Right ventricle myocardium superior (tissue), 1 donor: ENCODE measurements around the gene SOAT2. TPM values are rescaled to one million over a fixed set of nuclear protein-coding genes. Genes with fewer than 3 reads are reported as not detected.
A peak's percentile ranks its signal among the peaks of the same experiment; 100 is the strongest.

Experiments used
- ATAC-seq: fragments of 200-7000 bp; cut with Tn5 transposase; one replicate; pipeline ENCODE4 v1.9.1; 2020; ENCODE audit warnings: mild to moderate bottlenecking; ENCODE audit not compliant: poor library complexity
- DNase-seq: peaks from one replicate; pipeline ENCODE4 v3.0.0-alpha.2; 2020
- intact Hi-C: fragments of 100-400 bp; cut with DNase I; formaldehyde crosslinking; loops from one replicate; pipeline ENCODE4 v1.11.2; 2022
- long read RNA-seq: library from polyadenylated mRNA; unstranded; transcript quantifications from one replicate; pipeline ENCODE4 v2.0.0, GENCODE V29; 2021
- total RNA-seq: library from RNA; stranded (reverse); fragmentation: NEBNext Ultra II Directional; extraction: Animal tissue kit (Norgen Biotek cat#: 25700); gene quantifications from one replicate; pipeline ENCODE4 v1.2.1, GENCODE V29; 2021
- donor health status: DM: no; HTN: yes; CAD: no; lungs with severe emphysema.

The SOAT2 gene, protein sequence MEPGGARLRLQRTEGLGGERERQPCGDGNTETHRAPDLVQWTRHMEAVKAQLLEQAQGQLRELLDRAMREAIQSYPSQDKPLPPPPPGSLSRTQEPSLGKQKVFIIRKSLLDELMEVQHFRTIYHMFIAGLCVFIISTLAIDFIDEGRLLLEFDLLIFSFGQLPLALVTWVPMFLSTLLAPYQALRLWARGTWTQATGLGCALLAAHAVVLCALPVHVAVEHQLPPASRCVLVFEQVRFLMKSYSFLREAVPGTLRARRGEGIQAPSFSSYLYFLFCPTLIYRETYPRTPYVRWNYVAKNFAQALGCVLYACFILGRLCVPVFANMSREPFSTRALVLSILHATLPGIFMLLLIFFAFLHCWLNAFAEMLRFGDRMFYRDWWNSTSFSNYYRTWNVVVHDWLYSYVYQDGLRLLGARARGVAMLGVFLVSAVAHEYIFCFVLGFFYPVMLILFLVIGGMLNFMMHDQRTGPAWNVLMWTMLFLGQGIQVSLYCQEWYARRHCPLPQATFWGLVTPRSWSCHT
- total RNA-seq, result not detected
- long read RNA-seq, result 0 reads

DNA sequence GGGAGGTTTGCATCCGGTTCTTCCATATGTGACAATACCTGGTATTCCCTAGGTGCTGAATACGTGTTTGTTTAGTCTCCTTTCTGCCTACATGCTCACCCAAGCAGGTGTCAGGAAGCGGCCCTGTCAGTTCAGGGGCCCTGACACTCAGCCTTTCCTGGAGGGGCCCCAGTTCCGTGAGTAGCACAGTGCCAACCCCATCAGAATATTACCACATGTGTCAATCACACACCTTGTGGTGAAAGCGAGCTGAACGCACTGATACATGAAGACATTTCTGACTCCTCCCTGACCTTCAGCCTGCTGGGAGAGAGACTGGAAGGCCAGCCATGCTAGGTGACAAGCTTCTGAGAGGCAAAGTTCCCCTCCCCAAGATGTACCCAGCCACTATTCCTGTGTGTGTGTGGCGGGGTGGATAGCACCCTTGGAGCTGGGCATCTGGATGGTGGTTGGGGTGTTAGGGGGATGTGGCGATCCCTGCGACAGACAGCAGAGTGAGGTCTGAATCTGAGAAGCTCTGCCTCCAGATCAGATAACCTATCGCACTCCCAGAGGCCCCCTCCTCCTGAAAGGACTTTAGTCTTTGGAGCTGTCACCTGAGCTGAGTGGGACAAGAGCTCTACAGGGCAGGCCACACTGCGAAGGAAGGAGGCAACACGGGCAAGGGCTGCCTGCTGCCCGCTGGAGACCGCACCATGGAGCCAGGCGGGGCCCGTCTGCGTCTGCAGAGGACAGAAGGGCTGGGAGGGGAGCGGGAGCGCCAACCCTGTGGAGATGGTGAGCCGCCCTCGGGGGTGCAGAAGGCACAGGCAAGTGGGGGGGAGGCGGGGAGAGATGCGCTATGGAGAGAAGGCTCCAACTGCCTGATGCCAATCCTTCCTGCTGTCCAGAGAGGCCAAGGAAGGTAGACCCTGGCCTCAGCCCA, at the start of gene SOAT2:
SOAT2 (plus strand) TSS at position 604 of the 925 bp plus-strand sequence; CDS start at position 696, 92 bp downstream.
- intact Hi-C loops, result no loop called here
- ATAC-seq, result no peak
- no peak for DNase-seq

DNA sequence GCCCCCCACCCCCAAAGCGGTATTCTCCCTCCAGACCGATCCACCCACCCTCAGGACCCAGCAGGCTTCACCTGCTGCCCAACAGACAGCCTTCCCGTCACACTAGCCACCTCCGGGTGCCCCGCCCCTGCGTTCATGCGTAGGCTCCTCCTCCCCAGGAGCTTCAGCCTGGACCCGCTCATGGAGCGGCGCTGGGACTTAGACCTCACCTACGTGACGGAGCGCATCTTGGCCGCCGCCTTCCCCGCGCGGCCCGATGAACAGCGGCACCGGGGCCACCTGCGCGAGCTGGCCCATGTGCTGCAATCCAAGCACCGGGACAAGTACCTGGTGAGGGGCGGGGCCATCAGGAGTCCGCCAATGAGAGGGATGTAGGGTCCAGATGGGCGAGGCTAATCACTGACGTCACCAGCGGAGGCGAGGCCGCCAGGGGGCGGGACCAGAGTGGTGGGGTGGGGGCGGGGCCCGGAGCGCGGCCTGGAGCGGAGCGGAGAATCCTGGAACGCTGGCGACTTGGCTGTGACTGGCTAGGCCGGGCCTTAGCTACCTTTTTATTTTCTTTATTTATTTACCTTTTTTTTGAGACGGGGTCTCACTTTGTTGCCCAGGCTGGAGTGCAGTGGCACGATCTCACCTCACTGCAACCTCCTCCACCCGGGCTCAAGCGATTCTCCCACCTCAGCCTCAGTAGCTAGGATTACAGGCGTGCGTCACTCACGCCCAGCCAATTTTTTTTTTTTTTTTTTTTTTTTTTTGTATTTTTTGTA, 49.0 kb upstream of the SOAT2 start:
- peak; percentile 65 for ATAC-seq
- peak; percentile 95 for DNase-seq
- intact Hi-C loops, result no loop called here

DNA sequence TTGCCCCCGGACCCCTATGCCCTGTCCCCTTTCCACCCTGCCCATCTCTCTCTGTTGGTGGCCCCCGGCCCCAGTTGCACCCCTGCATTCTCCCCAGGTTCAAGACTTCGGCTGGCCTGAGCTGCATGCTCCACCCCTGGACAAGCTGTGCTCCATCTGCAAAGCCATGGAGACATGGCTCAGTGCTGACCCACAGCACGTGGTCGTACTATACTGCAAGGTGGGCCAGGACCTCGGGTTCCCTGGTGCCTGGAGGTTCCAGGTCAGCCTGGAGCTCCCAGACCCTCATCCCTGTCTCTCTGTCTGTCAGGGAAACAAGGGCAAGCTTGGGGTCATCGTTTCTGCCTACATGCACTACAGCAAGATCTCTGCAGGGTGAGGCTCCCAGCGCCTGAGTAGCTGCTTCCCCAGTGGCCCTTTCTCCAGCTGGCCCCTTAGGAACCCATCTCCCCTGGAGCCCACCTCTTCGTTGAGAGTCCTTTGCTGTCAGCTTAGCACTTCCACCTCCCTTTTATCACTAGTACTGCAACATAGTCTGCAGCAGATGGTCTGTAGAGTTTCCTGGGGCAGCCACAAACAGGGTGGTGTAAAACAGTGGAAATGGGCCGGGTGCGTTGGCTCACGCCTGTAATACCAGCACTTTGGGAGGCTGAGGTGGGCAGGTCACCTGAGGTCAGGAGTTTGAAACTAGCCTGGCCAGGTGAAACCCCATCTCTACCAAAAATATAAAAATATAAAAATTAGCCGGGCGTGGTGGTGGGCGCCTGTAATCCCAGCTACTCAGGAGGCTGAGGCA, 47.6 kb upstream of the SOAT2 start:
- ATAC-seq (no peak), DNase-seq (no peak)
- intact Hi-C loops, result no loop called here

DNA sequence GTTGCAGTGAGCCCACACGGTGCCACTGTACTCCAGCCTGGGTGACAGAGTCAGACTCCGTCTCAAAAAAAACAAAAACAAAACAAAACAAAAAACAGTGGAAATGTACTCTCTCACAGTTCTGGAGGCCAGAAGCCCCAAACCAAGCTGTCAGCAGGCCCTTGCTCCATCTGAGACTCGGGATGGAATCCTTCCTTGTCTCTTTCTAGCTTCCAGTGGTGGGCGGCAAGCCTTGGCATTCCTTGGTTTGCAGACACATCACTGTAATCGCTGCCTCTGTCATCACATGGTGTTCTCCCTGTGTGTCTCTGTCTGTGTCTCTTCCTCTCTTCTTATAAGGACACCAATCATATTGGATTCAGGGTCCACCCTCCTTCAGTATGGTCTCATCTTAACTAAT, 47.0 kb upstream of the SOAT2 start:
- intact Hi-C loops, result no loop called here
- no peak for DNase-seq

DNA sequence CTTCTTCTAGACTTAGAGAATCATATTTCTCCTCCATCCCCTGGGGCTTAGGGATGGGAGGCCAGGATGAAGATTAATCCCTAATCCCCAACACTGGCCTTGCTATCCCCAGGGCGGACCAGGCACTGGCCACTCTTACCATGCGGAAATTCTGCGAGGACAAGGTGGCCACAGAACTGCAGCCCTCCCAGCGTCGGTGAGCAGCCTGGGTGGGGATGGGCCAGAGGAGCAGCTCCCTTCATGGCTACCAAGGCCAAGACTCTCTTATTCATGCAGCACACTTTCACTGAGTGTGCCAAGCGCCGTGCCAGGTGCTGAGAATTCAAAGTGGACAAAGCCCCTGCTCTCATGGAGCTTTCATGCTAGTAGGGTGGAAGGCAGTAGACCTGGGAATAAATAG, 46.4 kb upstream of the SOAT2 start:
- intact Hi-C loops, result no loop called here
- DNase-seq (no peak), ATAC-seq (no peak)

More for the DNA sequence above, 47.0 kb upstream of the SOAT2 start:
- ATAC-seq, result no peak

DNA sequence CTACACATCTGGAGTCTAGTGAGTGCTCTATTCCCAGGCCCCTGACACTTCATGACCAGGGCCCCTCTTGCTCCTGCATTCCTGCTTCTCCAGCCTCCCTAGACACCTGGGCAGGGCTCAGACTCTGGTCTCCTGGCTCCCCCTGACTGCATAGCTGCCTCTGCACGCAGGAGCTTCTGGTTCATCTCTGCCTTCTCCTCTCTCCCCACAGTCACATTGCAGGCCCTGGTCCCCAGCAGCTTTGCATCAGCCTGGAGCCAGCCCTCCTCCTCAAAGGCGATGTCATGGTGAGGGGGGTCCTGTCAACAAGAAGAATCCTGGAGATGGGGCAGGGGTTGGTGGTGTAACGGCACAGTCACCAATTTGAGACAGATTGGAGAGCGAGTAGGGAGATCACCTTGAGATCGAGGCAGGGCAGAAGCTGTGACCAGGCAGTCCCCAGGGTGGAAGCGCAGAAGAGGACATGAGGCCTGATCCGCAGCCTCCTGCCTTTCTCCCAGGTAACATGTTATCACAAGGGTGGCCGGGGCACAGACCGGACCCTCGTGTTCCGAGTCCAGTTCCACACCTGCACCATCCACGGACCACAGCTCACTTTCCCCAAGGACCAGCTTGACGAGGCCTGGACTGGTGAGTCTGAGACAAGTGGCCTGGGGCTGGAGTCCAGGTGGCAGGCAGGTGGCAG, 45.3 kb upstream of the SOAT2 start:
- intact Hi-C loops, result no loop called here
- DNase-seq, result no peak
- no peak for ATAC-seq

DNA sequence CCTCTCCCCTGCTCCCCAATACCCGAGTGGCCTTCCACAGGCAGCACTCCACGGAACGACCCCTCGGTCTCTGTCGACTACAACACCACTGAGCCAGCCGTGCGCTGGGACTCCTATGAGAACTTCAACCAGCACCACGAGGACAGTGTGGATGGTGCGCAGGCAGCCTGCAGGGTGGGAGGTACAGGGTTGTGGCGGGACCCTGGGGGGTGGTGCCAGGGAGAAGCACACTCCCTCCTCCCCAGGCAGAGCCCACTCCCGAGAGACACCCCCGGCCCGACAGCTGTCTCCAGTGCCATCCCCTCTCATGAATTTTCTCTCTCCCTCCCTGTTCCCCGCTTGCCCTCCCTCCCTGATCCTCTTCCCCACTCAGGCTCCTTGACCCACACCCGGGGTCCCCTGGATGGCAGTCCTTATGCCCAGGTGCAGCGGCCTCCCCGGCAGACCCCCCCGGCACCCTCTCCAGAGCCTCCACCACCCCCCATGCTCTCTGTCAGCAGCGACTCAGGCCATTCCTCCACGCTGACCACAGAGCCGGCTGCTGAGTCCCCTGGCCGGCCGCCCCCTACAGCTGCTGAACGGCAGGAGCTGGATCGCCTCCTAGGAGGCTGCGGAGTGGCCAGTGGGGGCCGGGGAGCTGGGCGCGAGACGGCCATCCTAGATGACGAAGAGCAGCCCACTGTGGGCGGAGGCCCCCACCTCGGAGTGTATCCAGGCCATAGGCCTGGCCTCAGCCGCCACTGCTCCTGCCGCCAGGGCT, 44.4 kb upstream of the SOAT2 start:
- peak; percentile 46 for DNase-seq
- ATAC-seq, result no peak
- intact Hi-C loops, result no loop called here

DNA sequence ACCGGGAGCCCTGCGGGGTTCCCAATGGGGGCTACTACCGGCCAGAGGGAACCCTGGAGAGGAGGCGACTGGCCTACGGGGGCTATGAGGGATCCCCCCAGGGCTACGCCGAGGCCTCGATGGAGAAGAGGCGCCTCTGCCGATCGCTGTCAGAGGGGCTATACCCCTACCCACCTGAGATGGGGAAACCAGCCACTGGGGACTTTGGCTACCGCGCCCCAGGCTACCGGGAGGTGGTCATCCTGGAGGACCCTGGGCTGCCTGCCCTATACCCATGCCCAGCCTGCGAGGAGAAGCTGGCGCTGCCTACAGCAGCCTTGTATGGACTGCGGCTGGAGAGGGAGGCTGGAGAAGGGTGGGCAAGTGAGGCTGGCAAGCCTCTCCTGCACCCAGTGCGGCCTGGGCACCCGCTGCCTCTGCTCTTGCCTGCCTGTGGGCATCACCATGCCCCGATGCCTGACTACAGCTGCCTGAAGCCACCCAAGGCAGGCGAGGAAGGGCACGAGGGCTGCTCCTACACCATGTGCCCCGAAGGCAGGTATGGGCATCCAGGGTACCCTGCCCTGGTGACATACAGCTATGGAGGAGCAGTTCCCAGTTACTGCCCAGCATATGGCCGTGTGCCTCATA, 43.7 kb upstream of the SOAT2 start:
- DNase-seq, result peak; percentile 49
- intact Hi-C loops, result no loop called here

DNA sequence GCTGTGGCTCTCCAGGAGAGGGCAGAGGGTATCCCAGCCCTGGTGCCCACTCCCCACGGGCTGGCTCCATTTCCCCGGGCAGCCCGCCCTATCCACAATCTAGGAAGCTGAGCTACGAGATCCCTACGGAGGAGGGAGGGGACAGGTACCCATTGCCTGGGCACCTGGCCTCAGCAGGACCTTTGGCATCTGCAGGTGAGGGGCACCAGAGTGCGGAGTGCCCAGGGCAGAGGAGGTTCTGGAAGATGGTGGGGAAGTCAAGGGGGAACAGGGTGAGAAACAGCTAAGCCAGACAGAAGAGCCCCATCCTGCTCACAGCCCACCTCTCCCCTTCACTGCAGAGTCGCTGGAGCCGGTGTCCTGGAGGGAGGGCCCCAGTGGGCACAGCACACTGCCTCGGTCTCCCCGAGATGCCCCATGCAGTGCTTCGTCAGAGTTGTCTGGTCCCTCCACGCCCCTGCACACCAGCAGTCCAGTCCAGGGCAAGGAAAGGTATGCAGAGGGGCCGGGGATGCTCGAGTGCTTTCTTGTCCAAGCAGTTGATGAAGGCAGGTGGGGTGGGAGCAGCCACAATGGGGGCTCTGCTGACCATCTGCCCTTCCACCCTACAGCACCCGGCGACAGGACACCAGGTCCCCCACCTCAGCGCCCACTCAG, 43.1 kb upstream of the SOAT2 start:
- no peak for DNase-seq
- intact Hi-C loops, result no loop called here
- ATAC-seq, result no peak

More for the DNA sequence above, 43.7 kb upstream of the SOAT2 start:
- no peak for ATAC-seq

DNA sequence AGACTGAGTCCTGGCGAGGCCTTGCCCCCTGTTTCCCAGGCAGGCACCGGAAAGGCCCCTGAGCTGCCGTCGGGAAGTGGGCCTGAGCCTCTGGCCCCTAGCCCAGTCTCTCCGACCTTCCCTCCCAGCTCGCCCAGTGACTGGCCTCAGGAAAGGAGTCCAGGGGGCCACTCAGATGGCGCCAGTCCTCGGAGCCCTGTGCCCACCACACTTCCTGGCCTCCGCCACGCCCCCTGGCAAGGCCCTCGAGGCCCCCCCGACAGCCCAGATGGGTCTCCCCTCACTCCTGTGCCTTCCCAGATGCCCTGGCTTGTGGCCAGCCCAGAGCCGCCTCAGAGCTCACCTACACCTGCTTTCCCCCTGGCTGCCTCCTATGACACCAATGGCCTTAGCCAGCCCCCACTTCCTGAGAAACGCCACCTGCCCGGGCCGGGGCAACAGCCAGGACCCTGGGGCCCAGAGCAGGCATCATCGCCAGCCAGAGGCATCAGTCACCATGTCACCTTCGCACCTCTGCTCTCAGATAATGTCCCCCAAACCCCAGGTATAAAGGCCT, 42.5 kb upstream of the SOAT2 start:
- intact Hi-C loops, result no loop called here
- ATAC-seq (no peak), DNase-seq (peak; percentile 57)

DNA sequence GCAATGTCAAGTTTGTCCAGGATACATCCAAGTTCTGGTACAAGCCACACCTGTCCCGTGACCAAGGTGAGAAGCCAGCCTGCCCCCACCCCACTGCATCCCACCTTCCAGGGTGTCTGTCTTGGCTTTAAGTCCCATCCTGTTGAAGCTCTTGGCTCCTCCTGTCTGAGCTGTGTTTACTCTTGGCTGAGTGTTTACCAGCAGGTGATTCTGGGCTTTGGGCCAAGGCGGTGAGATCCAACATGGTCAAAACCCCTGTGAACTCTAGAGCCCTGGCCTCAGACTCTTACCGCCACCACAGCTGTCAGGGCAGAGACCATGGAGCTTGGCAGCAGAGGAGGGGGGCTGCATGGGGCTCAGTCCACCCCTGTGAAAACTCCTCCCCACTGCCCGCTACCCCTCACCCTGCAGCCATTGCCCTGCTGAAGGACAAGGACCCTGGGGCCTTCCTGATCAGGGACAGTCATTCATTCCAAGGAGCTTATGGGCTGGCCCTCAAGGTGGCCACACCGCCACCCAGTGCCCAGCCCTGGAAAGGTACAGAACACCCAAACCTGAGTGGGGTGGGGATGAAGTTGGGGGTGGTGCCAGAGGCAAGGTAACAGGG, 41.8 kb upstream of the SOAT2 start:
- DNase-seq, result peak; percentile 58
- ATAC-seq, result no peak
- intact Hi-C loops, result no loop called here

DNA sequence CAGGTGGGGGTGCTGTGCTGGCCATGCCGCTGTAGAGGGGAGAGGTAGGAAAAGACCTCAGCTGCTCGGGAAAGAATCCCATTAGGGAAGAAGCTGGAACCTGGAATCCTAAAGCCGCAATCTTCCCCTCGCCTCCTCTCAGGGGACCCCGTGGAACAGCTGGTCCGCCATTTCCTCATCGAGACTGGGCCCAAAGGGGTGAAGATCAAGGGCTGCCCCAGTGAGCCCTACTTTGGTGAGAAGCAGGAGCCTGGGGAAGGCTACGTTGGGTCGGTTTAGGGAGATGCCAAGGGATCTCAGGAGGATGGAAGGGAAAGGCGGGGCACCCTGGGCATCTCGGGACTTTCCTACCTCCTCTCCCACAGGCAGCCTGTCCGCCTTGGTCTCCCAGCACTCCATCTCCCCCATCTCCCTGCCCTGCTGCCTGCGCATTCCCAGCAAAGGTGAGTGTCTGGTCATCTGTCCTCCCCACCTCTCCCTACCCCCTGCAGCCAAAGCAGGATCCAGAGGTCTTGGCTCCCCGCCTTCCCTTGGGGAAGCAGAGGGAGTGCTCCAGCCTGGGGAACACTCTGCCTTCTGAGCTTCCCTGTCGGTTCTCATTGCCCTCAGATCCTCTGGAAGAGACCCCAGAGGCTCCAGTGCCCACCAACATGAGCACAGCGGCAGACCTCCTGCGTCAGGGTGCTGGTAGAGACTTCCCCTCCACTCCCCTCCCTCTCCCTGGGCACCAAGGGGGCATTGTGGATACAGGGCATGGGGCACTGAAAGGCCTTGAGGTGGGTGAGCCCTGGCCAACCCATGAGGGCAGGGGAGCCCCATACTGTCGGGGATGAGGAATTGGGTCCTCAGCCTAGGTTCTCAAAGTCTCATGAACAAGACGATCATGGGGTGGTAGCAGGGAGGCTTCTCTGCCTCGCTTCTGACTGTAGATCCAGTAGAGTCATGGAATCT, 41.0 kb upstream of the SOAT2 start:
- DNase-seq, result no peak
- intact Hi-C loops, result no loop called here
- ATAC-seq, result no peak

DNA sequence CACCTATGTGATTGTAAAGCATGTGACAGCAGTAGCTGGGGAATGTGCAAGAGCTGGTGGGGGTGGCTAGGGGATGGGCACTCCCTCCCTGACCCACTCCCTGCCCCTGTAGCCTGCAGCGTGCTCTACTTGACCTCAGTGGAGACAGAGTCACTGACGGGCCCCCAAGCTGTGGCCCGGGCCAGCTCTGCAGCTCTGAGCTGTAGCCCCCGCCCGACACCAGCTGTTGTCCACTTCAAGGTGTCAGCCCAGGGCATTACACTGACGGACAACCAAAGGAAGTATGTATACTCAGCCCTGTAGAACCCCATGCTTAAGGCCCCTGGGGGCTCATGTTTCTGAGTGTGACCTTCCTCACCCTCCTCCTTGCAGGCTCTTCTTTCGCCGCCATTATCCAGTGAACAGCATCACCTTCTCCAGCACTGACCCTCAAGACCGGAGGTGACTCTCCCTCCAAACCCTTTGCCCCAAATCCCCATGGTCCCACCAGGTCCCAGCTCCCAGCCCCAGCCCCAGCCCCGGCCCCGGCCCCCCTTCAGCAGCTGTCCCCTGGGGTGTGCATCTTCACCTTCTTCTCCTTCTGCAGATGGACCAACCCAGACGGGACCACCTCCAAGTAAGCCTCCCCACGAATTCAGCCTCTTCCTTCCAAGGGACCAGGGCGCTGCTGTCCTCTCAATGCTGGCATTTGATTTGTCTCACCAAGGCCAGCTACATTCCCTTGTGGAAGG, 40.1 kb upstream of the SOAT2 start:
- intact Hi-C loops, result no loop called here
- ATAC-seq (no peak), DNase-seq (no peak)
